ENCODE measurements around the gene MPST.
"Not testable (repeated sequence)": the region's sequence is repeated elsewhere in the genome, so short reads cannot be mapped to it uniquely, and the experiment has no call there.

The MPST gene

GRCh38 chr22:37059876-37060449, 40.4 kb downstream of the MPST start:
- DNase-seq (ENCODE audit: low spot score) (no peak), FAIRE-seq (no peak)

DNA sequence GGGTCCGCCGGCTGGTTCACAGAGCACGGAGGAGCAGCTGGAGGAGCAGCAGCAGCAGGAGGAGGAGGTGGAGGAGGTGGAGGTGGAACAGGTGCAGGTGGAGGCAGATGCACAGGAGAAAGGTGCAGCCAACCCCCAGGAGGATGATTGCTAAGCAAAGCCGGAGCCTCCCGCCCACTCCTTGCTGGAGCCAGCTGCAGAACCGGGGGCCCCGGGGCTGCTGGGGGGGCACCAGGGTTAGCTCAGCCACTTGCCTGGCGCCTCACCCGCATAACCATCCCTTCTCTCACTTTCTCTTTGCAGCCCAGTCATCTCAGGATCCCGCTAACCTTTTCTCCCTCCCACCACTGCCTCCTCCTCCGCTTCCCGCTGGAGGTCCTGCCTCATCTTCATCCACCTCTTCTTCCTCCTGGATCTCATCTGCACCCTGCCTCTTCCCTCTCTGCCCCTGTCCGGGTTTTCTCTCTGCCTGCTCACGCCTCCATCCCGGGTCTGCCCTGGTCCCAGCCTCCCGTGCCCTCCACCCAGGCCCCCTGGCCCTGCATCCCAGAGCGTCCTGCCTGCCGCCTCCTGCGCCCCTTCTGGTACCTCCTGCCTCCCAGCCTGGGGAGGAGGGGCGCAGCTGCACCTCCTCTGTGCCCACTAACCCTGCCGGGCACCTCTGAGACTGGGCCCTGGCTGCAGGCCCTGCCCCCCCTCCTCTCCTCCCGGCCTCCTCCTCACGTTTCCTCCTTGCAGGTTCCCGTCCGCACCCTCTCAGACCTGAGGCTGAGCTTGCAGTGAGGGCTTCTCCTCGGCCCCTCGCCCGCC, 41.5 kb downstream of the MPST start:
- no peak for DNase-seq (ENCODE audit: low spot score)
- FAIRE-seq = no peak

DNA sequence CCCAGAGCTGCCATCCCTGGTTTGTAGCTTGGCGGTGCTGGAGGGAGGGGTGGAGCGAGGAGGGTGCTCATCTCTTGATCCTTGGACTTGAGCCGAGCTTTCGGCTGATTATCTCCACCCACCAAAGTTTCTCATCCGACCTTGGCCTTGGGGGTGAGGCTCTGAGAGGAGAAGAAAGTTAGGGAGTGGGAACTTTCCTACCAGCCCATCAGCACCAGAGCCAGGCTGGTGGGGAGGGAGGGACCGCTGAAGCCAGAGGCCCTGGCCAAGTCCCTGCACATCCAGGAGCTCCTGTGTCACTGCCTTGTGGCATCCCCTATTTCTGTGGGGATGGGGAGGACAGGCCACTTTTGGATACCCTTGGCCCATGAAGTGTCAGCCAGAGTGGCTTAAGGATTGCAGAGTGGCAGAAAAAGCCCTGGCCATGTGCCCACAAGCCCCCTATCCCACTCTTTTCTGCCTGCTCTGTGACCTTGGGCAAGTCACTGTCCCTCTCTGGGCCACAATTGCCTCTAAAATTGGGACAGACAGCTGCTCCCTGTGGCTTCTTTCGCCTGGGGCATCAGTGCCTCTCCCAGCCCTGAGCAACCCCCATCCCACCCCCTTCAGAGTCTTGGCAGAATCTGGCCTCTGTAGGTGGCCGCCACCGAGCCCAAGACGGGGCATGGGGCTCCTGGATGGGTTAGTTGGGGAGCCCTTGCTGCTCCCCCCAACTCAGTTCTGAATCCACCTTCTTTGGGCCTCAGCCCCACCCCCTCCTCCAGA, 42.3 kb downstream of the MPST start:
- DNase-seq (ENCODE audit: low spot score) (no peak), FAIRE-seq (no peak)

DNA sequence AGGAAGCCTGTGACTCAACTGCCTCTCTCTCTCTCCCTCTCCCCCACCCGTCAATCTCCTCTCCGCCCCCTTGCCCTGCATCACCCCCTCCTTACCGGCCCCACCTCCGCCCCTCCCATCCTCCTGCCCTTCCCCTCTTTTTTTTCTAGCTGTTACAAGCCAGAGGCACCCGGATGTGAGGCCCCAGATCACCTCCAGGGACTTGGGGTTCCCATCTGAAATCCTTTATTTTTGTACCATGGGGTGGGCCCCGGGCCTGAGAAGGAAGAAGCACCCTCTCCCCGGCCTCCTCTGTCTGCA, 42.8 kb downstream of the MPST start:
- DNase-seq (ENCODE audit: low spot score) (no peak), FAIRE-seq (no peak)

- DNase-seq (ENCODE audit: low spot score) (no peak), FAIRE-seq (no peak)
Measured at GRCh38 chr22:37062702-37063381, 43.3 kb downstream of the MPST start.

GRCh38 chr22:37063431-37064420, 44.2 kb downstream of the MPST start:
- DNase-seq (ENCODE audit: low spot score) = no peak
- no peak for FAIRE-seq

- FAIRE-seq (no peak), DNase-seq (ENCODE audit: low spot score) (no peak)
Measured at GRCh38 chr22:37064553-37064952, 45.0 kb downstream of the MPST start.

GRCh38 chr22:37065180-37065579, 45.6 kb downstream of the MPST start:
- DNase-seq (ENCODE audit: low spot score) (no peak), FAIRE-seq (no peak)

GRCh38 chr22:37065961-37066360, 46.4 kb downstream of the MPST start:
- FAIRE-seq (no peak), DNase-seq (ENCODE audit: low spot score) (no peak)

DNA sequence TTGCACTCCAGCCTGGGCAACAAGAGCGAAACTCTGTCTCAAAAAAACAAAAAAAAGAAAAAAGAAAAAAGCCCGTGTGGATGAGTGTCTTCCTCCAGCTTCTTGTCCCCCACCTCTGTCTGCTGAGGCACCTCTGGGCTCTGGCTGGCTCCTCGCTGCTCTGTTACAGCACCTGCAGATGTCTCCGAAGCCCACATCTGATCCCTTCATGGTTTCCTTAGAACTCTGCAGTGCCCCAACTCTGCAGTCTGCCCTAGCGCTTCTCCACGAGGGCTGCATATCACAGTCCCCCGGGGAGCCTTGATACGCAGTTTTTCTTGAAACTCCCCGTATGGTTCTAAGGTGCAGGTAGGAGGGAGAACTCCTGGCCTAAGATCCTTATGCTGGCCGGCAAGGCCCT, 47.9 kb downstream of the MPST start:
- no peak for DNase-seq (ENCODE audit: low spot score)
- FAIRE-seq = no peak

GRCh38 chr22:37068859-37069258, 49.3 kb downstream of the MPST start:
- FAIRE-seq = no peak
- DNase-seq (ENCODE audit: low spot score) = no peak

GRCh38 chr22:37069319-37069718, 49.8 kb downstream of the MPST start:
- DNase-seq (ENCODE audit: low spot score) (no peak), FAIRE-seq (no peak)

DNA sequence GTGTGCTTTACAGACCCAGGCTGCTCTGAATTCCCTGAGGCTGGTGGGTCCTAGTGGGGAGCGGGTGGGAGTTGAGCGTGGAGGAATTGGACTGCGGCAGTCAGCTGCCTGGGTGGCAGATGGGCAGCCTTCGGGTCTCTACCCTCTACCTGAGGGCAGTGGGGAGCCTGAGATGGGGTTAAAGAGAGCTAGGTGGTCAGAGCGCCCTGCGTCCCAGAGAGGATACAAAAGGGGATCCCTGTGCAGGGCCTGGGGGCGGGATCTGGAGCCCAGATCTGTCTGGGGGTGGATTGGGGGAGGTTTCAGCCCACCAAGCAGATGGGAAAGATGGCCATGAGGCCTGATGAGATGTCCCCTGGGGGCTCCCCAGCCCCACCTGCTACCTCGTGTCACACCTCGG, 50.2 kb downstream of the MPST start:
- FAIRE-seq = no peak
- no peak for DNase-seq (ENCODE audit: low spot score)

DNA sequence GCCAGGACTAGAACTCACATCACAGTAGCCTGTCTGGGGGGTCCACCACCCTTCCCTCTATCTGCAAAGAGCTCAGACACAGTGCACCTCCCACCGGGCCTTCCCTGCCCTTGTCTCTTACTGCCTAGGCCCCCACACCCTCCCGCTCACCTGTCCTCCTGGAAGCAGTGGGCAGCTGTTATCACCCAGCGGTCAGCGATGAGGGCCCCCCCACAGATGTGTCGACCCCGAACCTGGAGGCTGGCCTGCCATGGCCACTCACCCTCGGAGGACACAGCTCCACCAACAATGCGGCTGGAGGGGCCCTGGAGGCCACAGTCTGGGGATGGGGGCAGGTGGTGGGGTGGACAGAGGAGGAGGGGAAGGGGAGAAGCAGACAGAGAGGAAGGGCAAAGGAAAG, 50.8 kb downstream of the MPST start:
- DNase-seq (ENCODE audit: low spot score) = no peak

DNA sequence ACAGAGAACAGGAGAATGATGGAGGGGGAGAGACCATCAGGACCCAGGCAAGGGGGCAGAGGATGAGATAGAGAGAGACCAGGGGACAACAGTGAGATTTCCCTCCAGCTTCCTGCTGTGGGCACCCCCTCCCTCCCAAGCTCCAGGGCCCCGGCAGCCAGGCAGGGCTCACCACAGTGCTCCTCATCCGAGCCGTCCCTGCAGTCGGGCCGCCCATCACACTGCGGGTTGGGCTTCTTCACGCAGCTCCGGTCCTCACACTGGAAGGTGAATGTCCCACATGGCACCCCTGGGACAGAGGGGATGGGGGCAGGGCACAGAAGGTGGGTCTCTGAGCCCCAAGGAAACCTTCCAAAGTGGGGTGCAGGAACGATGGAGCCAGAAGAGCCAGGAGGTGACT, 51.2 kb downstream of the MPST start:
- FAIRE-seq (no peak), DNase-seq (ENCODE audit: low spot score) (no peak)

More for the DNA sequence above, 50.8 kb downstream of the MPST start:
- no peak for FAIRE-seq

GRCh38 chr22:37071850-37072592, 52.5 kb downstream of the MPST start:
- not testable (repeated sequence) for FAIRE-seq; DNase-seq (ENCODE audit: low spot score)

- DNase-seq (ENCODE audit: low spot score) = no peak
- FAIRE-seq = no peak
Measured at GRCh38 chr22:37072673-37073072, 53.1 kb downstream of the MPST start.

DNA sequence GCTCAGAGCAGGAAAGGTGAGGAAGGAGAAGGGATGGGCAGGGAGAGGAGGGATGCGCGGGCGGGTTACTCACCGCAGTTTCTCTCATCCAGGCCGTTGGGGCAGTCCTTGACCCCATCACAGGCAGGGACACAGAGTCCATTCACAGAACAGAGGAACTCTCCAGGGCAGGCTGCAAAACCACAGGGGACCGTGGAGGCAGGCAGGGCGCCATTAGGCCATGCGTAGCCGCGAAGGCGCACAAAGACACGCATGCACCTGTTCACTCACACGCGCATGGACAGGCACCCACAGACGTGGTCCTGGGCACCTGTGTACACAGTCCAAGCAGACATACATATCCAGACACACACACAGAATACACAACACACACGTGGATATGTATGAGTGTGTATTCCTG, 55.0 kb downstream of the MPST start:
- FAIRE-seq = no peak
- DNase-seq (ENCODE audit: low spot score) = no peak

DNA sequence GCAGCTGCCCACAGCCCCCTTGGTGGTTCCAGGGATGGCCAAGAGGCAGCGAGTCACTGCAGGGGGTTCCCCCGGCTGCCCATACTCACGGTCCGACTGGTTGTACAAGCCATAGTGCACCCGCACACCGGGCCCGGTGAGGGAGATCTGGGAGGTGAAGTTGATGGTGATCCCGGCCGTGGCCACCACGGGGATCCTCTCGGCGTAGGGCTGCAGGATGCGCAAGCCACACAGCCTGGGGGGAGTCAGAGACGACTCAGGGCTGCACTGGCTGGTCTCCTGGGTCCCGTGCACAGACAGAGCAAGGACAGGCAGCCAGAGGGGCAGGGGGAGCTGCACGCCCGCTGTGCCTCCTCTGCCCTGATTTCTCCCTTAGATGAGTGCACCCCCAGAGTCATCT, 55.5 kb downstream of the MPST start:
- DNase-seq (ENCODE audit: low spot score) (no peak), FAIRE-seq (no peak)

DNA sequence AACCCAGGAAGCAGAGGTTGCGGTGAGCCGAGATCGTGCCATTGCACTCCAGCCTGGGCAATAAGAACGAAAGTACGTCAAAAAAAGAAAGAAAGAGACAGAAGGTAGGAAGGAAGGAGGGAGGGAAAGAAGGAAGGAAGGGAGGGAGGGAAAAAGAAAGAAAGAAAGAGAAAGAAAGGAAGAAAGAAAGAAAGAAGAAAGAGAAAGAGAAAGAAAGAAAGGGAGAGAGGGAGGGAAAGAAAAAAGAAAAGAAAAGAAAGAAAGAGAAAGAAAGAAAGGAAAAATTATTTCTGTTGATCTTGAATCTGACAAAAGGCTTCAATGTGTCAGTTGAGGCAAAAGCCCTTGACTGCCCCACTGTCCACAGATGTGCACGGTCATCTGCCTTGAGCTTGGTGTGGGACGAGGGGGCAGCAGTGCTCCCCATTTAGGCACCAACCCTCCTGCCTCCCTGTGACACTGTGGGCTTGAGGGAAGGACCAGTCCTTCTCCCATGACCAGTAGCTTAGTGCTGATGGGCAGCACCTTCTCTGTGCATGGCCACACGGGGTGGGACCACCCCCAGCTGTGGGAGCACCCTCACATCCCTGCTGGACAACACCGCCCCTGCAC, 56.4 kb downstream of the MPST start:
- no peak for DNase-seq (ENCODE audit: low spot score)
- no peak for FAIRE-seq
